ENCODE data around the gene THSD7B.

The THSD7B gene

GRCh38 chr2:136766073-136766404 is 694 bp downstream of the THSD7B start:
- H3K4me1 Mint-ChIP-seq = peaks cover 21% of the 10 kb centered on the region
- H3K27me3 Mint-ChIP-seq (ENCODE audit: low read depth) = peaks cover 98% of the 10 kb centered on the region
- no peaks in the 10 kb centered on the region for H3K36me3 Mint-ChIP-seq (ENCODE audit: low read depth)

GRCh38 chr2:136767030-136767429 is 1.7 kb downstream of the THSD7B start:
- no peak for TF ChIP-seq CTCF (IDR thresholded peaks at IDR 0.05; ENCODE audit: unreplicated experiment in 3 of 3)
- H3K36me3 Mint-ChIP-seq (ENCODE audit: low read depth) = no peaks in the 10 kb centered on the region
- H3K27me3 Mint-ChIP-seq (ENCODE audit: low read depth) = peaks cover 96% of the 10 kb centered on the region
- H3K27ac Mint-ChIP-seq = no peak overlapping the region
- H3K4me3 Mint-ChIP-seq = peak overlapping the region; percentile 84 to 90 (median 89)
- H3K9me3 Mint-ChIP-seq = no peaks in the 10 kb centered on the region
- peaks cover 21% of the 10 kb centered on the region for H3K4me1 Mint-ChIP-seq

More at GRCh38 chr2:136766073-136766404, 694 bp downstream of the THSD7B start:
- no peak for TF ChIP-seq CTCF (IDR thresholded peaks at IDR 0.05; ENCODE audit: unreplicated experiment in 3 of 3)
- peak overlapping the region; percentile 84 to 90 (median 89) for H3K4me3 Mint-ChIP-seq
- H3K27ac Mint-ChIP-seq = no peak overlapping the region
- no peaks in the 10 kb centered on the region for H3K9me3 Mint-ChIP-seq

GRCh38 chr2:136769871-136770270 is 4.5 kb downstream of the THSD7B start:
- Mint-ChIP-seq H3K27ac (no peak overlapping the region), H3K4me1 (peaks cover 15% of the 10 kb centered on the region), H3K36me3 (ENCODE audit: low read depth) (no peaks in the 10 kb centered on the region), H3K4me3 (no peak overlapping the region), H3K9me3 (no peaks in the 10 kb centered on the region), H3K27me3 (ENCODE audit: low read depth) (peaks cover 85% of the 10 kb centered on the region)
- no peak for TF ChIP-seq CTCF (IDR thresholded peaks at IDR 0.05; ENCODE audit: unreplicated experiment in 3 of 3)

GRCh38 chr2:136770384-136770783 is 5.0 kb downstream of the THSD7B start:
- Mint-ChIP-seq H3K4me3 (no peak overlapping the region), H3K27ac (no peak overlapping the region), H3K36me3 (ENCODE audit: low read depth) (no peaks in the 10 kb centered on the region), H3K4me1 (peaks cover 14% of the 10 kb centered on the region), H3K9me3 (no peaks in the 10 kb centered on the region), H3K27me3 (ENCODE audit: low read depth) (peaks cover 80% of the 10 kb centered on the region)
- TF ChIP-seq CTCF (IDR thresholded peaks at IDR 0.05; ENCODE audit: unreplicated experiment in 3 of 3) = no peak

- Mint-ChIP-seq H3K36me3 (ENCODE audit: low read depth) (no peaks in the 10 kb centered on the region), H3K27ac (no peak overlapping the region), H3K9me3 (no peaks in the 10 kb centered on the region), H3K27me3 (ENCODE audit: low read depth) (peaks cover 22% of the 10 kb centered on the region), H3K4me3 (no peak overlapping the region), H3K4me1 (no peaks in the 10 kb centered on the region)
- no peak for TF ChIP-seq CTCF (IDR thresholded peaks at IDR 0.05; ENCODE audit: unreplicated experiment in 3 of 3)
These were observed 12.0 kb downstream of the THSD7B start for GRCh38 chr2:136777391-136777790.

GRCh38 chr2:136783856-136784255 is 18.5 kb downstream of the THSD7B start:
- H3K4me3 Mint-ChIP-seq = no peak overlapping the region
- peaks cover 12% of the 10 kb centered on the region for H3K27me3 Mint-ChIP-seq (ENCODE audit: low read depth)
- no peak for TF ChIP-seq CTCF (IDR thresholded peaks at IDR 0.05; ENCODE audit: unreplicated experiment in 3 of 3)
- no peaks in the 10 kb centered on the region for H3K9me3 Mint-ChIP-seq
- no peaks in the 10 kb centered on the region for H3K4me1 Mint-ChIP-seq
- no peak overlapping the region for H3K27ac Mint-ChIP-seq
- no peaks in the 10 kb centered on the region for H3K36me3 Mint-ChIP-seq (ENCODE audit: low read depth)

Data from nephron (organoid).